Measurements from ENCODE around the gene POLRMT. TPM values are rescaled to one million over a fixed set of nuclear protein-coding genes. Genes with fewer than 3 reads are reported as not detected.
A peak's percentile ranks its signal among the peaks of the same experiment; 100 is the strongest.
"Not testable (repeated sequence)": the region's sequence is repeated elsewhere in the genome, so short reads cannot be mapped to it uniquely, and the experiment has no call there.

Gene POLRMT
- total RNA-seq, 6 experiments from 2014 or later = 25.9 to 42.9 (median 33.3) TPM

- WGBS (ENCODE audit: insufficient coverage, low coverage, low lambda C conversion rate, missing lambda C conversion rate) = 11% methylated on average over 10 of the region's 54 CpGs
- no peak overlapping the region for H3K4me3 ChIP-seq
- intact Hi-C loops (cut with DNase I) = no loop called here
- no peak for TF ChIP-seq POLR2A (IDR thresholded peaks at IDR 0.05)
- no peak for TF ChIP-seq CTCF (IDR thresholded peaks at IDR 0.05)
- DNase-seq (peak in 1 of 3 donors; percentile 18), ATAC-seq (no peak)
- no peaks in the 10 kb centered on the region for H3K9me3 ChIP-seq
- H3K4me1 ChIP-seq = no peaks in the 10 kb centered on the region
- no peaks in the 10 kb centered on the region for H3K36me3 ChIP-seq
- H3K27ac ChIP-seq = no peak overlapping the region
- H3K27me3 ChIP-seq = peaks cover 0 to 33% of the 10 kb centered on the region in 2 donors
Measured at GRCh38 chr19:588741-589692, 44.3 kb downstream of the POLRMT start.

- H3K4me1 ChIP-seq = no peaks in the 10 kb centered on the region
- DNase-seq (peak in 1 of 3 donors; percentile 68), ATAC-seq (peak; percentile 46 to 62 (median 56))
- H3K9me3 ChIP-seq = no peaks in the 10 kb centered on the region
- no peak overlapping the region for H3K4me3 ChIP-seq
- H3K36me3 ChIP-seq = no peaks in the 10 kb centered on the region
- H3K27me3 ChIP-seq = peaks cover 0 to 33% of the 10 kb centered on the region in 2 donors
- intact Hi-C loops (cut with DNase I) = no loop called here
- TF ChIP-seq POLR2A (IDR thresholded peaks at IDR 0.05) (no peak), CTCF (IDR thresholded peaks at IDR 0.05) (peak; percentile 27 to 42 (median 36))
- H3K27ac ChIP-seq = no peak overlapping the region
- WGBS (ENCODE audit: insufficient coverage, low coverage, low lambda C conversion rate, missing lambda C conversion rate) = 1% methylated on average over 13 of the region's 41 CpGs
Measured at GRCh38 chr19:588093-588740, 45.1 kb downstream of the POLRMT start.

GRCh38 chr19:585551-586110 is 47.7 kb downstream of the POLRMT start:
- no peak for TF ChIP-seq POLR2A (IDR thresholded peaks at IDR 0.05)
- no peak for TF ChIP-seq CTCF (IDR thresholded peaks at IDR 0.05)
- H3K4me3 ChIP-seq = no peak overlapping the region
- ATAC-seq (no peak), DNase-seq (peak in 1 of 3 donors; percentile 20)
- no peaks in the 10 kb centered on the region for H3K9me3 ChIP-seq
- H3K4me1 ChIP-seq = no peaks in the 10 kb centered on the region
- no peak overlapping the region for H3K27ac ChIP-seq
- peaks cover 0 to 16% of the 10 kb centered on the region in 2 donors for H3K27me3 ChIP-seq
- intact Hi-C loops (cut with DNase I) = no loop called here
- 55% methylated on average over 5 of the region's 10 CpGs for WGBS (ENCODE audit: insufficient coverage, low coverage, low lambda C conversion rate, missing lambda C conversion rate)
- H3K36me3 ChIP-seq = peaks cover 0 to 16% (median 8%) of the 10 kb centered on the region in 4 donors

- intact Hi-C loops (cut with DNase I) = not testable (repeated sequence)
Measured at GRCh38 chr19:585146-585545, 48.2 kb downstream of the POLRMT start.

More at GRCh38 chr19:585146-585545, 48.2 kb downstream of the POLRMT start:
- H3K4me1 ChIP-seq, H3K9me3 ChIP-seq, ATAC-seq, DNase-seq, H3K4me3 ChIP-seq, H3K27ac ChIP-seq: not testable (repeated sequence)
- whole genome bisulfite sequencing (ENCODE audit: insufficient coverage, low coverage, low lambda C conversion rate, missing lambda C conversion rate) = 79% methylated on average over 24 of the region's 34 CpGs
- peaks cover 0 to 13% of the 10 kb centered on the region in 2 donors for H3K27me3 ChIP-seq
- H3K36me3 ChIP-seq = peaks cover 0 to 21% (median 10%) of the 10 kb centered on the region in 4 donors

All from right lobe of liver (tissue), 6 donors.